ENCODE results near the gene GDI2.

DNA sequence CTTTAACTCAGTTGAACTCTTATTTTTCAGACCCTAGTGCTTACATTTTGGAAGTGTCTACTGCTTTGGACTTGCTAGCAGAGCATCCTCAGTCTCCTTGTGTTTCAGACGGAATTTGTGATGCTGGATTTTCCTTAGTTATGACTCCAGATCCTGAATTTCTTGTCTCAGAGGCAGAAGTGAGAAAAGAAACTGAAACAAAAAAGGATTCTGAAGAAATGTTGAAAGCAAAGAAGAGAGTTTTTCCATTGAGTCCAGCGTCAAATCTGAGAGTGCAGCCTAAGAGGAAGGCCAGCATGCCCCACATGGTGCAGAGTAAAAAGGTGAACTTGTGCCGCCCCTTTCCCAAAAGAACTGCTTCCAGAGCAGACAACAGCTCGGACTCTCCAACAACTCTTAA lies 82.5 kb downstream of the GDI2 start:
- TF ChIP-seq NFRKB (IDR thresholded peaks at IDR 0.05): no peak
- no peak for TF ChIP-seq FOXA1 (IDR thresholded peaks at IDR 0.05)
- no peak for TF ChIP-seq SP1 (IDR thresholded peaks at IDR 0.05)
- no peak for TF ChIP-seq ARNT (IDR thresholded peaks at IDR 0.05)
- TF ChIP-seq FOXK2 (IDR thresholded peaks at IDR 0.05): no peak
- no peak for TF ChIP-seq TARDBP (IDR thresholded peaks at IDR 0.05)
- no peak for TF ChIP-seq BHLHE40 (IDR thresholded peaks at IDR 0.05; ENCODE audit: borderline replicate concordance)
- TF ChIP-seq FOXM1 (IDR thresholded peaks at IDR 0.05; ENCODE audit: borderline replicate concordance): no peak
- no peak for TF ChIP-seq ZNF384 (IDR thresholded peaks at IDR 0.05)
- TF ChIP-seq, protein P1, sequence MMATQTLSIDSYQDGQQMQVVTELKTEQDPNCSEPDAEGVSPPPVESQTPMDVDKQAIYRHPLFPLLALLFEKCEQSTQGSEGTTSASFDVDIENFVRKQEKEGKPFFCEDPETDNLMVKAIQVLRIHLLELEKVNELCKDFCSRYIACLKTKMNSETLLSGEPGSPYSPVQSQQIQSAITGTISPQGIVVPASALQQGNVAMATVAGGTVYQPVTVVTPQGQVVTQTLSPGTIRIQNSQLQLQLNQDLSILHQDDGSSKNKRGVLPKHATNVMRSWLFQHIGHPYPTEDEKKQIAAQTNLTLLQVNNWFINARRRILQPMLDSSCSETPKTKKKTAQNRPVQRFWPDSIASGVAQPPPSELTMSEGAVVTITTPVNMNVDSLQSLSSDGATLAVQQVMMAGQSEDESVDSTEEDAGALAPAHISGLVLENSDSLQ (IDR thresholded peaks at IDR 0.05): no peak
- TF ChIP-seq LEF1 (IDR thresholded peaks at IDR 0.05; ENCODE audit: borderline replicate concordance): no peak
- no peak for TF ChIP-seq SUZ12 (IDR thresholded peaks at IDR 0.05)
- TF ChIP-seq ELF4 (IDR thresholded peaks at IDR 0.05): no peak

Measured in HEK293T (cell line).